Liver (tissue), 3 donors: ENCODE results near the gene S1PR1.

Experiments
- EGR1 ChIP-seq, 2 donors: IDR thresholded peaks; 2 replicates each; pipeline ENCODE4 v1.6.1; 2016 to 2018; ENCODE audit warnings: antibody characterized with exemption in 2 of 2, low read depth in 2 of 2
- FOXA1 ChIP-seq: IDR thresholded peaks from 2 replicates; pipeline ENCODE4 v1.6.1; 2016; ENCODE audit warnings: antibody characterized with exemption
- GABPA ChIP-seq, 2 donors: IDR thresholded peaks in 1 of 2; conservative IDR thresholded peaks in 1 of 2; 2 replicates each; pipeline ENCODE4 v1.6.1; 2016; ENCODE audit warnings: antibody characterized with exemption in 2 of 2, mild to moderate bottlenecking in 1 of 2, moderate library complexity in 1 of 2
- JUND ChIP-seq, 2 donors: IDR thresholded peaks; 2 replicates each; pipeline ENCODE4 v1.6.1; 2016; ENCODE audit warnings: antibody characterized with exemption in 2 of 2
- YY1 ChIP-seq: IDR thresholded peaks from 2 replicates; pipeline ENCODE4 v1.6.1; 2016; ENCODE audit warnings: antibody characterized with exemption, mild to moderate bottlenecking
- TF ChIP-seq, protein P1 (sequence below): fragments of 150-350 bp; IDR thresholded peaks from 2 replicates; pipeline ENCODE4 v1.5.1; 2017; ENCODE audit warnings: improper control_type of control experiment, low read depth, low read length; ENCODE audit not compliant: missing input control
- TF ChIP-seq, protein P2 (sequence below): IDR thresholded peaks from 2 replicates; pipeline ENCODE4 v1.6.1; 2016; ENCODE audit warnings: antibody characterized with exemption
- TF ChIP-seq, protein P3 (sequence below): IDR thresholded peaks from 2 replicates; pipeline ENCODE4 v1.6.1; 2016; ENCODE audit warnings: antibody characterized with exemption
- TF ChIP-seq, protein P4 (sequence below): IDR thresholded peaks from 2 replicates; pipeline ENCODE4 v1.6.1; 2016; ENCODE audit warnings: antibody characterized with exemption, mild to moderate bottlenecking
- donor health status: healthy.
- donor health status: healthy.

DNA sequence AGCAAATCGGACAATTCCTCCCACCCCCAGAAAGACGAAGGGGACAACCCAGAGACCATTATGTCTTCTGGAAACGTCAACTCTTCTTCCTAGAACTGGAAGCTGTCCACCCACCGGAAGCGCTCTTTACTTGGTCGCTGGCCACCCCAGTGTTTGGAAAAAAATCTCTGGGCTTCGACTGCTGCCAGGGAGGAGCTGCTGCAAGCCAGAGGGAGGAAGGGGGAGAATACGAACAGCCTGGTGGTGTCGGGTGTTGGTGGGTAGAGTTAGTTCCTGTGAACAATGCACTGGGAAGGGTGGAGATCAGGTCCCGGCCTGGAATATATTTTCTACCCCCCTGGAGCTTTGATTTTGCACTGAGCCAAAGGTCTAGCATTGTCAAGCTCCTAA is 3.2 kb downstream of the S1PR1 start:
- TF ChIP-seq, protein P1, sequence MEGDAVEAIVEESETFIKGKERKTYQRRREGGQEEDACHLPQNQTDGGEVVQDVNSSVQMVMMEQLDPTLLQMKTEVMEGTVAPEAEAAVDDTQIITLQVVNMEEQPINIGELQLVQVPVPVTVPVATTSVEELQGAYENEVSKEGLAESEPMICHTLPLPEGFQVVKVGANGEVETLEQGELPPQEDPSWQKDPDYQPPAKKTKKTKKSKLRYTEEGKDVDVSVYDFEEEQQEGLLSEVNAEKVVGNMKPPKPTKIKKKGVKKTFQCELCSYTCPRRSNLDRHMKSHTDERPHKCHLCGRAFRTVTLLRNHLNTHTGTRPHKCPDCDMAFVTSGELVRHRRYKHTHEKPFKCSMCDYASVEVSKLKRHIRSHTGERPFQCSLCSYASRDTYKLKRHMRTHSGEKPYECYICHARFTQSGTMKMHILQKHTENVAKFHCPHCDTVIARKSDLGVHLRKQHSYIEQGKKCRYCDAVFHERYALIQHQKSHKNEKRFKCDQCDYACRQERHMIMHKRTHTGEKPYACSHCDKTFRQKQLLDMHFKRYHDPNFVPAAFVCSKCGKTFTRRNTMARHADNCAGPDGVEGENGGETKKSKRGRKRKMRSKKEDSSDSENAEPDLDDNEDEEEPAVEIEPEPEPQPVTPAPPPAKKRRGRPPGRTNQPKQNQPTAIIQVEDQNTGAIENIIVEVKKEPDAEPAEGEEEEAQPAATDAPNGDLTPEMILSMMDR, result no peak
- TF ChIP-seq, protein P2, sequence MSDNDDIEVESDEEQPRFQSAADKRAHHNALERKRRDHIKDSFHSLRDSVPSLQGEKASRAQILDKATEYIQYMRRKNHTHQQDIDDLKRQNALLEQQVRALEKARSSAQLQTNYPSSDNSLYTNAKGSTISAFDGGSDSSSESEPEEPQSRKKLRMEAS, result no peak
- TF ChIP-seq, protein P3, sequence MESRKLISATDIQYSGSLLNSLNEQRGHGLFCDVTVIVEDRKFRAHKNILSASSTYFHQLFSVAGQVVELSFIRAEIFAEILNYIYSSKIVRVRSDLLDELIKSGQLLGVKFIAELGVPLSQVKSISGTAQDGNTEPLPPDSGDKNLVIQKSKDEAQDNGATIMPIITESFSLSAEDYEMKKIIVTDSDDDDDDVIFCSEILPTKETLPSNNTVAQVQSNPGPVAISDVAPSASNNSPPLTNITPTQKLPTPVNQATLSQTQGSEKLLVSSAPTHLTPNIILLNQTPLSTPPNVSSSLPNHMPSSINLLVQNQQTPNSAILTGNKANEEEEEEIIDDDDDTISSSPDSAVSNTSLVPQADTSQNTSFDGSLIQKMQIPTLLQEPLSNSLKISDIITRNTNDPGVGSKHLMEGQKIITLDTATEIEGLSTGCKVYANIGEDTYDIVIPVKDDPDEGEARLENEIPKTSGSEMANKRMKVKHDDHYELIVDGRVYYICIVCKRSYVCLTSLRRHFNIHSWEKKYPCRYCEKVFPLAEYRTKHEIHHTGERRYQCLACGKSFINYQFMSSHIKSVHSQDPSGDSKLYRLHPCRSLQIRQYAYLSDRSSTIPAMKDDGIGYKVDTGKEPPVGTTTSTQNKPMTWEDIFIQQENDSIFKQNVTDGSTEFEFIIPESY, result no peak
- TF ChIP-seq YY1, result no peak
- TF ChIP-seq EGR1 (IDR thresholded peaks at IDR 0.05; ENCODE audit: low read depth in 2 of 2), result no peak
- no peak for TF ChIP-seq JUND (IDR thresholded peaks at IDR 0.05)
- no peak for TF ChIP-seq GABPA (IDR thresholded peaks at IDR 0.05 in 1 of 2, conservative IDR thresholded peaks at IDR 0.05 in 1 of 2)
- TF ChIP-seq FOXA1, result no peak
- TF ChIP-seq, protein P4, sequence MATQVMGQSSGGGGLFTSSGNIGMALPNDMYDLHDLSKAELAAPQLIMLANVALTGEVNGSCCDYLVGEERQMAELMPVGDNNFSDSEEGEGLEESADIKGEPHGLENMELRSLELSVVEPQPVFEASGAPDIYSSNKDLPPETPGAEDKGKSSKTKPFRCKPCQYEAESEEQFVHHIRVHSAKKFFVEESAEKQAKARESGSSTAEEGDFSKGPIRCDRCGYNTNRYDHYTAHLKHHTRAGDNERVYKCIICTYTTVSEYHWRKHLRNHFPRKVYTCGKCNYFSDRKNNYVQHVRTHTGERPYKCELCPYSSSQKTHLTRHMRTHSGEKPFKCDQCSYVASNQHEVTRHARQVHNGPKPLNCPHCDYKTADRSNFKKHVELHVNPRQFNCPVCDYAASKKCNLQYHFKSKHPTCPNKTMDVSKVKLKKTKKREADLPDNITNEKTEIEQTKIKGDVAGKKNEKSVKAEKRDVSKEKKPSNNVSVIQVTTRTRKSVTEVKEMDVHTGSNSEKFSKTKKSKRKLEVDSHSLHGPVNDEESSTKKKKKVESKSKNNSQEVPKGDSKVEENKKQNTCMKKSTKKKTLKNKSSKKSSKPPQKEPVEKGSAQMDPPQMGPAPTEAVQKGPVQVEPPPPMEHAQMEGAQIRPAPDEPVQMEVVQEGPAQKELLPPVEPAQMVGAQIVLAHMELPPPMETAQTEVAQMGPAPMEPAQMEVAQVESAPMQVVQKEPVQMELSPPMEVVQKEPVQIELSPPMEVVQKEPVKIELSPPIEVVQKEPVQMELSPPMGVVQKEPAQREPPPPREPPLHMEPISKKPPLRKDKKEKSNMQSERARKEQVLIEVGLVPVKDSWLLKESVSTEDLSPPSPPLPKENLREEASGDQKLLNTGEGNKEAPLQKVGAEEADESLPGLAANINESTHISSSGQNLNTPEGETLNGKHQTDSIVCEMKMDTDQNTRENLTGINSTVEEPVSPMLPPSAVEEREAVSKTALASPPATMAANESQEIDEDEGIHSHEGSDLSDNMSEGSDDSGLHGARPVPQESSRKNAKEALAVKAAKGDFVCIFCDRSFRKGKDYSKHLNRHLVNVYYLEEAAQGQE, result no peak
